Limb (tissue), 2 donors: ENCODE data around the gene KCNC4.

ENCODE experiments used
- DNase-seq, 2 donors: peaks; one replicate each; pipeline ENCODE4 v3.0.0-alpha.2; 2016; ENCODE audit errors: extremely low spot score in 2 of 2

KCNC4 gene

DNA sequence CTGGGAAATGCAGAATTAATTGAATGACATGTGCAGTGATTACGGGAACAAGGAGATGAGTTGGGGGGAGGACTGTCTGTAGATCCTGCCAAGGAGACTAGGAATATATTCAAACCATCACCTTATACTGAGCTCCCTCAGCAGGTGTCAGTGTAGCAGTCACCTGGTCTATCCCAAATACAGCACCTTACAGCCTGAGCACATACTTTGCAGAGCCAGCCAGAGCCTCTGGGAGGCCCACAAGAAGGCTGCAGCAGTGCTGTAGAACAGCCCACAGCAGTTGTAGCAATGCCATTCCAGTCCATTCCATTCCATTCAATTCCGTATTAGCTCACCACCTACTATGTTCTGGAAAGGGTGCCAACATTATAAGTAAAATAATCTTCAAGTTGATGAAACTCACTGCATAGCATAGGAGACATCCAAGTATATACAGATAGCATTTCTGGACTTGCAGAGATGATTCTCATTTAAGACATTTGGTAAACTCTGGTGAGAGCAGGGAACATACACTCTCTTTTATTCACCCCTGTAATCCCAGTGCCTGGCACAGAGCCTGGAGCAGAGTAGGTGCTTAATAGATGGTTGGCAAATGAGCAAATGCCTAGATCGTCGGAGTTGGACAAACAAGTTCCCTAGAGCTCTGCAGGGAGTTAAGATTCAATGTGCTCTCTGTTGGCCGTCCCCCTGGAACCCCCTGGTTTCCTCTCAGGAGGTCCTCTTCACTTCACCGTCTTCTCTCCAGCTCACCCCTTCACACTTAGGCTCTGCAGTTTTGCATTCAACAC lies 44.7 kb downstream of the KCNC4 start:
- no peak for DNase-seq

DNA sequence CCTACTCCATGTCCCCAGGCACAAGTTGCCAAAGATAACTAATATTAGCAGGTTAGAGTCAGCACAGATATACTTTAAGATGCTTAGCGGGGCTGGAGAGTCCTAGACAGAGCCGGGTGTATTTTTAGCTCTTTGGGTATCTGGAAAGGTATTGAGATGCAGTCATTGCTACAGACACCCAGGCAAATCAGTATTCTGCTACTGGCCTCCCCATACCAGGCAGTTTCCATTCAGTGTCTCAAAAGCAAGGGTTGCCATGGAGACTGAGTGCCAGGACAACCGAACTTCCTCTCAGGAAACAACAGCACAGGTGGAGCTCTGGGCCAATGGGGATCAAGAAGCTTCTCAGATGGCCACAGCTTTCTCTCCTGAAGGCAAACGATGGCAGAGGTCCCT lies 45.3 kb downstream of the KCNC4 start:
- DNase-seq: no peak

DNA sequence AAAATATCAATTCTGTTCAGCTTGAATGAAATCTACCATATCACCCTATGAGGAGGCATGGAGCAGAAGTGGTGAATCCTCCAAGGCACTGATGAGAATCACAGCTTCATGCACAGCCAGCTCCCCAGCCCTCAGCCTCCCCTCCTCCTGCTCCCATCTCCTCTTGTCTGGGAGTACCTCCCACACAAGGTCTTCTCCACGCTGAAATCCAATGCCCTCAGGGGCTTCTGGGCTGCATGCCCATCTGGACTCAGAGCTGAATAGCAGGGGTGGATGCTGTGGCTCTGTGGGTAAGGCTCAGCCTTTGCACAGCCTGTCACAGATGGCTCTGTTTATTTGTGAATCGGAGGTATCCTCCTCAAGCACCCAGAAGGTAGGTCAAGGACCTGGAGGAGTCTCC lies 48.6 kb downstream of the KCNC4 start:
- no peak for DNase-seq

DNA sequence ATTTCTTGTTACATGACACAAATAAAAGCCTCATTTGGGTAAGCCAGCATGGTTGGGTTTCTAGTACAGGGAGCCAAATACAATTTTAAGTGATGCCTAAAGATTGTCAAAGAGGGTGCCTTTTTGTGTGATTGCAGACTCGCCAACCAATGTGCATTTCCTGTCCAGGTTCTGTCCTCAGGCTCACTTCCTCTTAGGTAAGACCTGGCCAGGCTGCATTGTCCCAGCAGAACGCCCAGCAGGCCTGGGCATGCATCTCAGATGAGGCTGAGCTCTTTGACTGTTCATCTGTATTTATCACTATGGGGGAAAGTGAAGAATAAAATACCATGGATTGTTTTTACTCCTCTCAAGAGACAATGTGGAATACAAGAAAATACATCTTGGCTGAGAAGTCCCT lies 49.7 kb downstream of the KCNC4 start:
- no peak for DNase-seq
